Adipocyte (in vitro differentiated cells): Measurements from ENCODE around the gene HFM1.
"Not testable (repeated sequence)": the region's sequence is repeated elsewhere in the genome, so short reads cannot be mapped to it uniquely, and the experiment has no call there.

Experiments used
- DNase-seq: peaks from one replicate; pipeline ENCODE4 v3.0.0-alpha.2; 2015; ENCODE audit warnings: low read depth
- H3K27me3 ChIP-seq: replicated peaks from 2 replicates; pipeline ENCODE4 v1.7.0; 2013; ENCODE audit warnings: mild to moderate bottlenecking, low read length, moderate library complexity; ENCODE audit not compliant: control insufficient read depth, insufficient read depth
- H3K36me3 ChIP-seq: 2 replicates; pipeline ENCODE4 v1.7.0; 2013; ENCODE audit warnings: low read length, mild to moderate bottlenecking, moderate library complexity; ENCODE audit not compliant: control insufficient read depth, insufficient read depth, severe bottlenecking
- H3K4me1 ChIP-seq: 2 replicates; pipeline ENCODE4 v1.7.0; 2013; ENCODE audit warnings: mild to moderate bottlenecking, low read length, moderate library complexity; ENCODE audit not compliant: control insufficient read depth, insufficient read depth
- H3K4me3 ChIP-seq: 2 replicates; pipeline ENCODE4 v1.7.0; 2013; ENCODE audit warnings: mild to moderate bottlenecking, low read length, moderate library complexity
- H3K9ac ChIP-seq: 2 replicates; pipeline ENCODE4 v1.7.0; 2013; ENCODE audit warnings: mild to moderate bottlenecking, low read length, moderate library complexity
- H3K9me3 ChIP-seq: 2 replicates; pipeline ENCODE4 v1.7.0; 2013; ENCODE audit warnings: mild to moderate bottlenecking, low read length, moderate library complexity; ENCODE audit not compliant: control insufficient read depth

HFM1 gene, protein sequence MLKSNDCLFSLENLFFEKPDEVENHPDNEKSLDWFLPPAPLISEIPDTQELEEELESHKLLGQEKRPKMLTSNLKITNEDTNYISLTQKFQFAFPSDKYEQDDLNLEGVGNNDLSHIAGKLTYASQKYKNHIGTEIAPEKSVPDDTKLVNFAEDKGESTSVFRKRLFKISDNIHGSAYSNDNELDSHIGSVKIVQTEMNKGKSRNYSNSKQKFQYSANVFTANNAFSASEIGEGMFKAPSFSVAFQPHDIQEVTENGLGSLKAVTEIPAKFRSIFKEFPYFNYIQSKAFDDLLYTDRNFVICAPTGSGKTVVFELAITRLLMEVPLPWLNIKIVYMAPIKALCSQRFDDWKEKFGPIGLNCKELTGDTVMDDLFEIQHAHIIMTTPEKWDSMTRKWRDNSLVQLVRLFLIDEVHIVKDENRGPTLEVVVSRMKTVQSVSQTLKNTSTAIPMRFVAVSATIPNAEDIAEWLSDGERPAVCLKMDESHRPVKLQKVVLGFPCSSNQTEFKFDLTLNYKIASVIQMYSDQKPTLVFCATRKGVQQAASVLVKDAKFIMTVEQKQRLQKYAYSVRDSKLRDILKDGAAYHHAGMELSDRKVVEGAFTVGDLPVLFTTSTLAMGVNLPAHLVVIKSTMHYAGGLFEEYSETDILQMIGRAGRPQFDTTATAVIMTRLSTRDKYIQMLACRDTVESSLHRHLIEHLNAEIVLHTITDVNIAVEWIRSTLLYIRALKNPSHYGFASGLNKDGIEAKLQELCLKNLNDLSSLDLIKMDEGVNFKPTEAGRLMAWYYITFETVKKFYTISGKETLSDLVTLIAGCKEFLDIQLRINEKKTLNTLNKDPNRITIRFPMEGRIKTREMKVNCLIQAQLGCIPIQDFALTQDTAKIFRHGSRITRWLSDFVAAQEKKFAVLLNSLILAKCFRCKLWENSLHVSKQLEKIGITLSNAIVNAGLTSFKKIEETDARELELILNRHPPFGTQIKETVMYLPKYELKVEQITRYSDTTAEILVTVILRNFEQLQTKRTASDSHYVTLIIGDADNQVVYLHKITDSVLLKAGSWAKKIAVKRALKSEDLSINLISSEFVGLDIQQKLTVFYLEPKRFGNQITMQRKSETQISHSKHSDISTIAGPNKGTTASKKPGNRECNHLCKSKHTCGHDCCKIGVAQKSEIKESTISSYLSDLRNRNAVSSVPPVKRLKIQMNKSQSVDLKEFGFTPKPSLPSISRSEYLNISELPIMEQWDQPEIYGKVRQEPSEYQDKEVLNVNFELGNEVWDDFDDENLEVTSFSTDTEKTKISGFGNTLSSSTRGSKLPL (N-terminal part only)

DNA sequence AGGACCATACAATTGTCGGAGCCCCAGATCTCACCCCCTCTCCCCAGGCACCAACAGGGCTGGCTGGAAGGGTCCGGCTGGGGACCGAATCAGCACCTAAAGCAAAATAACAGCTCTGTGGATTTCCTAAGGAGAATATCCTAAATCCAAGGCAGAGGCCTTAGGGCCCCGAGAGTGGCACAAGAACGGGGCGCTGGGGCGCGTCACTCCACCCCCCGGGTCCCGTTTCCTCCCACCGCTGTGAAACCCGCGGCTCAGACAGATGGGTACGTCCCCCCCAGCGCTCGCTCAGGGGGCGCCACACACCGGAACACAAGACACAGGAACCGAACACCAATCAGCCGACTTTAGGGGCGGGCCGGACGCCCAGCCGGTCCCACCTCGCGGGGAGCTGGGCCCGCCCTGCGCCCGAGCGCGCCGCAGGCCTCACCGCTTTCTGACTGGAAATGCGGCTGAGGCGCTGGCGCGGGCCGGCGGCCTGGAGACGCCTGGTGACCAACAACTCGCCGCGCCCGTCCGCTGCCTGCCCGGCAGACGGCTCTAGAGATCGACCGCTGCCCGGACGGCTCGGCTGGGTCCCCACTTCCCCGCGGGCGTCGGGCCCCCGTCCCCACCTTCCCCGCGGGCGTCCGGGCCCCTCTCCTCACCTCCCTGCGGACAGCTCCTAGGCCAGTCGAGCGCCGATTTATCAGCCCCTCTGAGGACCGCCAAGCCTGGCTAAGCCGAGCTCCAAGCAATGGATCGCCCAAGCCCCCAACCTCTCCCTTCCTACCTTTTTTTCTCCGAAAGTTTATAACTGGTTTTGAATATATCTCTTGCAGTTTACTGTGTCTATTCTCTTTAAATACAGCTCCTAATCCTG, at the start of gene HFM1:
TSS of gene HFM1 (minus strand) at position 687 of the 862 bp plus-strand sequence. CDS start 3,755 bp downstream, outside the sequence.
- H3K4me3 ChIP-seq: peak within 1 kb of the TSS; percentile 88
- no peaks in the 10 kb centered on the region for H3K27me3 ChIP-seq
- peaks cover 4% of the 10 kb centered on the region for H3K4me1 ChIP-seq
- DNase-seq: peak; percentile 81
- no peaks in the 10 kb centered on the region for H3K9me3 ChIP-seq
- peak within 1 kb of the TSS; percentile 82 for H3K9ac ChIP-seq
- H3K36me3 ChIP-seq: no peaks in the 10 kb centered on the region

DNA sequence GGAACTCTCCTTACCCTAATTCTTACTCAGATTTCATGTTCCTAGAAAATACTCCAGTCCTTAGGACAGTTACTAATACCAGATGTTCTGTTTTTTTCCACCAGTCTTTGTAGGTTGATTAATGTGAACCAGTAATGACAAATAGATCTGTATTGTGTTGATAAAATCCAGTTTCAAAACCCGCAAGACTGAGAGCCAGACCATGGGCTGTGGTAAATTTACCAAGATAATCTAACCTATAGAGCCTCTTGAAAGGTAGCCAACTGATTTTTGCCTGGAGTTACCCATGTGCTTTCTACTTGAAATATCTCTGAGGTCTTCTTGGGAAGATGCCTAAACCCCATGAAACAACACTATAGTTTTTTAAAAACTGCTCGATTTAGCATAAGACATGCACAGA, 49.5 kb upstream of the HFM1 start:
- H3K9ac ChIP-seq: no peak overlapping the region
- H3K36me3 ChIP-seq: no peaks in the 10 kb centered on the region
- peaks cover 17% of the 10 kb centered on the region for H3K4me1 ChIP-seq
- DNase-seq: peak; percentile 43
- H3K4me3 ChIP-seq: no peak overlapping the region
- no peaks in the 10 kb centered on the region for H3K9me3 ChIP-seq
- H3K27me3 ChIP-seq: no peaks in the 10 kb centered on the region

DNA sequence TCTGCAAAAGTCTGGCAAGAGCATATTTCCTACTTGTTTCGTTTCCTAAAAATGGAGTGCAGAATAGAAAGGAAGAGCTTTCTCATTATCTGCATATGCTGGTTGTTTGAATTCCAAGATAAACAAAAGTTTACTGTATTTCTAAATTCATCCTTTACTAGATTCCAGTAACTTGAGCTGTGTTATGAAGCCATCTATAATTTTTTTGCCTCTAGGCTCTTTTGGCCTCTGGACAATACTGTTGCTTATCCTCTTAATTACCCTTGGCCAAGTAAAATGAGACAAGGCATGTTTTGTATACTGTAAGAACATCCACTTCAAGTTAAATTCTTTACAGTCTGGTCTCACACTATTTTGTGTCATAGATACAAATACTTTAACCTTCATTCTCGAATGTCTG, 45.6 kb upstream of the HFM1 start:
- H3K36me3 ChIP-seq: no peaks in the 10 kb centered on the region
- DNase-seq: peak; percentile 88
- H3K4me3 ChIP-seq: no peak overlapping the region

DNA sequence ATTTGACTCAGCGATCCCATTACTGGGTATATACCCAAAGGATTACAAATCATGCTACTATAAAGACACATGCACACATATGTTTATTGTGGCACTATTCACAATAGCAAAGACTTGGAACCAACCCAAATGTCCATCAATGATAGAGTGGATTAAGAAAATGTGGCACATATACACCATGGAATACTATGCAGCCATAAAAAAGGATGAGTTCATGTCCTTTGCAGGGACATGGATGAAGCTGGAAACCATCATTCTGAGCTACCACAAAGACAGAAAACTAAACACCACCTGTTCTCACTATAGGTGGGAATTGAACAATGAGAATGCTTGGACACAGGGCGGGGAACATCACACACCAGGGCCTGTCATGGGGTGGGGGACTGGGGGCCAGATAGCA, 43.1 kb upstream of the HFM1 start:
- not testable (repeated sequence) for H3K27me3 ChIP-seq, DNase-seq, H3K9ac ChIP-seq, H3K4me3 ChIP-seq, H3K9me3 ChIP-seq, H3K36me3 ChIP-seq
- H3K4me1 ChIP-seq: peaks cover 11% of the 10 kb centered on the region

More for the DNA sequence above, 45.6 kb upstream of the HFM1 start:
- Histone ChIP-seq H3K9me3 (no peaks in the 10 kb centered on the region), H3K27me3 (no peaks in the 10 kb centered on the region), H3K4me1 (peaks cover 14% of the 10 kb centered on the region), H3K9ac (no peak overlapping the region)

DNA sequence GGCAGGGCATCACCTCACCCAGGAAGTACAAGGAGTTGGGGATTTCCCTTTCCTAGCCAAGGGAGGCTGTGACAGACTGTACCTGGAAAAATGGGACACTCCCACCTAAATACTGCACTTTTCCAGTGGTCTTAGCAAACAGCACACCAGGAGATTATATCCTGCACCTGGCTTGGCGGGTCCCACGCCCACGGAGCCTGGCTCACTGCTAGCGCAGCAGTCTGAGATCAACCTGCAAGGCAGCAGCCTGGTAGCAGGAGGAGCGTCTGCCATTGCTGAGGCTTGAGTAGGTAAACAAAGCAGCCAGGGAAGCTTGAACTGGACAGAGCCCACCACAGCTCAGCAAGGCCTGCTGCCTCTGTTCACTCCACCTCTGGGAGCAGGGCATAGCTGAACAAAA, 37.3 kb upstream of the HFM1 start:
- H3K9ac ChIP-seq, H3K4me1 ChIP-seq, H3K36me3 ChIP-seq, H3K27me3 ChIP-seq, H3K4me3 ChIP-seq, H3K9me3 ChIP-seq, DNase-seq: not testable (repeated sequence)

DNA sequence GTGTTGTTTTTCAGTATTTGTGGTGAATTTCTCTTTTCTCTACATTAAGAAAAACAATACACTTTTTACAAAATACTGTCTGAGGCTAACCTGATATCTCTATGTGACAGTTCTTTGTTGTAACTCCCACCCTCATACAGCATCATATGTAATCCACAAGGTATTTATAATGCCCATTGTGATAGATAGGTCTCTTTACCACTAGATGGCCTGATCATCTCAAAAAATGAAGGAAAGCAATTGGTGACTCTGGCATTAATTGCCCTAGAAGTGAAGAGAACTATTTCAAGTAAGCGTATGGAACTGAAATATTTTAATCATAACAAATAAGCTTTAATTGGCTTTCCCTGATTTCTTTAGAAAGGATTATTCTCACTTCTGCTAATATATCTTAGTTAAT, 36.2 kb upstream of the HFM1 start:
- H3K9ac ChIP-seq: no peak overlapping the region
- no peaks in the 10 kb centered on the region for H3K36me3 ChIP-seq
- H3K4me3 ChIP-seq: no peak overlapping the region
- H3K9me3 ChIP-seq: no peaks in the 10 kb centered on the region
- H3K27me3 ChIP-seq: no peaks in the 10 kb centered on the region
- H3K4me1 ChIP-seq: no peaks in the 10 kb centered on the region
- peak; percentile 65 for DNase-seq

DNA sequence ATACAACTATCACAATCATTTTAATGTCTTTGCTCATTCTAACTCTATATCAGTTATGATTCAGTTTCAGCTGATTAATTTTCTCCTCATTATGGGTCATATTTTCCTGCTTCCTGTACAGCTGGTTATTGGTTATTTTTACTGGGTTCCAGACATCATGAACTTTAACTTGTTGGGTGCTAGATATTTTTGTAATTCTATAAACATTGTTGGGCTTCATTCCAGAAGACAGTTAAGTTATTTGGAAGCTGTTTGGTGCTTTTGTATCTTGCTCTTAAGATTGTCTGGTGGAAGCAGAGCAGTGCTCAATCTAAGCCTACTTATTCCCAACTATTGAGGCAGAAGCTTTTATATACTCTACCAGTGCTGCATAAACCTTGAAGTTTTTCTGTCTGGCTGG, 34.4 kb upstream of the HFM1 start:
- Histone ChIP-seq H3K36me3 (no peaks in the 10 kb centered on the region), H3K27me3 (no peaks in the 10 kb centered on the region), H3K9me3 (no peaks in the 10 kb centered on the region), H3K4me1 (no peaks in the 10 kb centered on the region), H3K9ac (no peak overlapping the region), H3K4me3 (no peak overlapping the region)
- no peak for DNase-seq

DNA sequence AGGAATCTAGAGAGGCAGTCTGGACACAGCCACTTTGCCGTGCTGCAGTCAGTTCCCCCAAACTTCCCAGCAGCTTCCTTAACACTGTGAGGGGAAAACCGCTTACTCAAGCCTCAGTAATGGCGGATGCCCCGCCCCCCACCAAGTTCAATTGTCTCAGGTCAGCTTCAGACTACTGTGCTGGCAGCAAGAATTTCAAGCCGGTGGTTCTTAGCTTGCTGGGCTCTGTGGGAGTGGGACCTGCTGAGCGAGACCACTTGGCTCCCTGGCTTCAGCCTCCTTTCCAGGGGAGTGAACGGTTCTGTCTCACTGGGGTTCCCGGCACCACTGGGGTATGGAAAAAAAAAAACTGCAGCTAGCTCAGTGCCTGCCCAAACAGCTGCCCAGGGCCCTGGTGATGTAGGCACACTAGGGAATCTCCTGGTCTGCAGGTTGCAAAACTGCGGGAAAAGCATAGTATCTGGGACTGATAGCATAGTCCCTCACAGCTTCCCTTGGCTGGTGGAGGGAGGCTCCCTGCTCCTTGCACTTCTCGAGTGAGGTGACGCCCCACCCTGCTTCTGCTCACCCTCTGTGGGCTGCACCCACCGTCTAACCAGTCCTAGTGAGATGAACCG, 23.7 kb upstream of the HFM1 start:
- no peaks in the 10 kb centered on the region for H3K4me1 ChIP-seq
- no peaks in the 10 kb centered on the region for H3K36me3 ChIP-seq
- no peak overlapping the region for H3K9ac ChIP-seq
- H3K27me3 ChIP-seq: no peaks in the 10 kb centered on the region
- no peak overlapping the region for H3K4me3 ChIP-seq
- H3K9me3 ChIP-seq: no peaks in the 10 kb centered on the region
- no peak for DNase-seq

DNA sequence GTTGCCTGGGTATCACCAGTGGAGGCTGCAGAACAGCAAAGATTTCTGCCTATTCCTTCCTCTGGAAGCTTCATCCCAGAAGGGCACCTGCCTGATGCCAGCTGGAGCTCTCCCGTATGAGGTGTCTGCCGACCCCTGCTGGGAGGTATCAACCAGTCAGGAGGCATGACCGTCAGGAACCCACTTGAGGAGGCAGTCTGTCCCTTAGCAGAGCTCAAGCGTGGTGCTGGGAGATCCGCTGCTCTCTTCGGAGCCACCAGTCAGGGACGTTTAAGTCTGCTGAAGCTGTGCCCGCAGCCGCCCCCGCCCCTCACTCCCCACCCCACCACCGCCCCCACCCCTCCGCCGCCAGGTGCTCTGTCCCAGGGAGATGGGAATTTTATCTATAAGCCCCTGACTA, 23.1 kb upstream of the HFM1 start:
- no peaks in the 10 kb centered on the region for H3K9me3 ChIP-seq
- no peak for DNase-seq
- no peaks in the 10 kb centered on the region for H3K36me3 ChIP-seq
- H3K4me3 ChIP-seq: no peak overlapping the region
- H3K9ac ChIP-seq: no peak overlapping the region
- H3K27me3 ChIP-seq: no peaks in the 10 kb centered on the region
- no peaks in the 10 kb centered on the region for H3K4me1 ChIP-seq

DNA sequence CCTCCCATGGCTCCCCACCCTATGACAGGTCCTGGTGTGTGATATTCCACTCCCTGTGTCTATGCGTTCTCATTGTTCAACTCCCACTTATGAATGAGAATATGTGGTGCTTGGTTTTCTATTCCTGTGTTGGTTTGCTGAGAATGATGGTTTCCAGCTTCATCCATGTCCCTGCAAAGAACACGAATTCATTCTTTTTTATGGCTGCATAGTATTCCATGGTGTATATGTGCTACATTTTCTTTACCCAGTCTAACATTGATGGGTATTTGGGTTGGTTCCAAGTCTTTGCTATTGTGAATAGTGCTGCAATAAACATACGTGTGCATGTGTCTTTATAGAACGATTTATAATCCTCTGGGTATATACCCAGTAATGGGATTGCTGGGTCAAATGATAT, 17.9 kb upstream of the HFM1 start:
- not testable (repeated sequence) for H3K36me3 ChIP-seq, H3K27me3 ChIP-seq, H3K9ac ChIP-seq, DNase-seq, H3K4me1 ChIP-seq, H3K4me3 ChIP-seq, H3K9me3 ChIP-seq
